ENCODE measurements around the gene ZMYND10. TPM values are rescaled to one million over a fixed set of nuclear protein-coding genes. Genes with fewer than 3 reads are reported as not detected.
A peak's percentile ranks its signal among the peaks of the same experiment; 100 is the strongest.

The ZMYND10 gene
- total RNA-seq, 1 experiment from 2014 or later, result 1.3 TPM

- H2AFZ ChIP-seq (ENCODE audit: low read length), result no peak overlapping the region
- H3K9ac ChIP-seq (ENCODE audit: low read length), result no peak overlapping the region
- H3K27me3 ChIP-seq (ENCODE audit: low read length), result no peaks in the 10 kb centered on the region
- H3K4me3 ChIP-seq (ENCODE audit: low read length), result no peak overlapping the region
- peaks cover 57% of the 10 kb centered on the region for H3K4me1 ChIP-seq (ENCODE audit: low read length)
- H4K20me1 ChIP-seq (ENCODE audit: insufficient read depth, low read depth, low read length), result peaks cover 22% of the 10 kb centered on the region; the same call in 1 of the 2 replicates
- H3K79me2 ChIP-seq (ENCODE audit: low read length), result peaks cover 48% of the 10 kb centered on the region
- no peak for DNase-seq
- no peaks in the 10 kb centered on the region for H3K9me3 ChIP-seq (ENCODE audit: low read length)
- peaks cover 43% of the 10 kb centered on the region for H3K36me3 ChIP-seq (ENCODE audit: insufficient read depth, low read length)
- H3K27ac ChIP-seq (ENCODE audit: low read length), result no peak overlapping the region
- H3K4me2 ChIP-seq (ENCODE audit: low read depth, low read length, poor library complexity, severe bottlenecking), result no peak overlapping the region
- H3K9me2 ChIP-seq (replicated peaks; ENCODE audit: insufficient read depth, low read length), result no peaks in the 10 kb centered on the region
These were observed 14.1 kb downstream of the ZMYND10 start for GRCh38 chr3:50331364-50331907.

- no peak for DNase-seq
- no peak overlapping the region for H3K27ac ChIP-seq (ENCODE audit: low read length)
- peaks cover 18% of the 10 kb centered on the region; the same call in 1 of the 2 replicates for H4K20me1 ChIP-seq (ENCODE audit: insufficient read depth, low read depth, low read length)
- H3K27me3 ChIP-seq (ENCODE audit: low read length), result no peaks in the 10 kb centered on the region
- no peaks in the 10 kb centered on the region for H3K9me3 ChIP-seq (ENCODE audit: low read length)
- peaks cover 41% of the 10 kb centered on the region for H3K79me2 ChIP-seq (ENCODE audit: low read length)
- no peak overlapping the region for H3K9ac ChIP-seq (ENCODE audit: low read length)
- H2AFZ ChIP-seq (ENCODE audit: low read length), result no peak overlapping the region
- peaks cover 38% of the 10 kb centered on the region; the same call in 1 of the 2 replicates for H3K36me3 ChIP-seq (ENCODE audit: insufficient read depth, low read length)
- H3K4me2 ChIP-seq (ENCODE audit: low read depth, low read length, poor library complexity, severe bottlenecking), result no peak overlapping the region
- peaks cover 50% of the 10 kb centered on the region for H3K4me1 ChIP-seq (ENCODE audit: low read length)
- no peaks in the 10 kb centered on the region for H3K9me2 ChIP-seq (replicated peaks; ENCODE audit: insufficient read depth, low read length)
- H3K4me3 ChIP-seq (ENCODE audit: low read length), result no peak overlapping the region
These were observed 15.2 kb downstream of the ZMYND10 start for GRCh38 chr3:50330330-50330729.

GRCh38 chr3:50327943-50328691, 17.4 kb downstream of the ZMYND10 start, which contains the start of gene TUSC2:
Gene TUSC2, minus strand, starts transcription at chr3:50328223. Its CDS starts 124 bp downstream, at chr3:50328099.
- Histone ChIP-seq H4K20me1 (ENCODE audit: insufficient read depth, low read depth, low read length) (peaks cover 6% of the 10 kb centered on the region; the same call in 1 of the 2 replicates), H3K9me3 (ENCODE audit: low read length) (no peaks in the 10 kb centered on the region), H2AFZ (ENCODE audit: low read length) (no peak within 1 kb of the TSS), H3K4me1 (ENCODE audit: low read length) (peaks cover 39% of the 10 kb centered on the region), H3K79me2 (ENCODE audit: low read length) (peaks cover 22% of the 10 kb centered on the region), H3K36me3 (ENCODE audit: insufficient read depth, low read length) (peaks cover 27% of the 10 kb centered on the region; the same call in 1 of the 2 replicates), H3K4me2 (ENCODE audit: low read depth, low read length, poor library complexity, severe bottlenecking) (peak within 1 kb of the TSS; percentile 82), H3K4me3 (ENCODE audit: low read length) (peak within 1 kb of the TSS; percentile 94), H3K27ac (ENCODE audit: low read length) (peak within 1 kb of the TSS; percentile 48), H3K9ac (ENCODE audit: low read length) (peak within 1 kb of the TSS; percentile 90), H3K9me2 (replicated peaks; ENCODE audit: insufficient read depth, low read length) (no peaks in the 10 kb centered on the region), H3K27me3 (ENCODE audit: low read length) (no peaks in the 10 kb centered on the region)
- peak; percentile 99 for DNase-seq

- peaks cover 22% of the 10 kb centered on the region for H3K79me2 ChIP-seq (ENCODE audit: low read length)
- H3K36me3 ChIP-seq (ENCODE audit: insufficient read depth, low read length), result peaks cover 25% of the 10 kb centered on the region; the same call in 1 of the 2 replicates
- no peaks in the 10 kb centered on the region for H3K9me2 ChIP-seq (replicated peaks; ENCODE audit: insufficient read depth, low read length)
- H3K4me3 ChIP-seq (ENCODE audit: low read length), result peak overlapping the region; percentile 94
- H3K9ac ChIP-seq (ENCODE audit: low read length), result peak overlapping the region; percentile 90
- peaks cover 6% of the 10 kb centered on the region; the same call in 1 of the 2 replicates for H4K20me1 ChIP-seq (ENCODE audit: insufficient read depth, low read depth, low read length)
- peak overlapping the region; percentile 82 for H3K4me2 ChIP-seq (ENCODE audit: low read depth, low read length, poor library complexity, severe bottlenecking)
- H3K27ac ChIP-seq (ENCODE audit: low read length), result no peak overlapping the region
- H3K4me1 ChIP-seq (ENCODE audit: low read length), result peaks cover 40% of the 10 kb centered on the region
- no peak overlapping the region for H2AFZ ChIP-seq (ENCODE audit: low read length)
- no peaks in the 10 kb centered on the region for H3K9me3 ChIP-seq (ENCODE audit: low read length)
- DNase-seq, result no peak
- no peaks in the 10 kb centered on the region for H3K27me3 ChIP-seq (ENCODE audit: low read length)
These were observed 18.4 kb downstream of the ZMYND10 start for GRCh38 chr3:50327129-50327528.

GRCh38 chr3:50326182-50326541, 19.4 kb downstream of the ZMYND10 start:
- Histone ChIP-seq H3K27ac (ENCODE audit: low read length) (no peak overlapping the region), H3K9me2 (replicated peaks; ENCODE audit: insufficient read depth, low read length) (no peaks in the 10 kb centered on the region), H3K4me2 (ENCODE audit: low read depth, low read length, poor library complexity, severe bottlenecking) (no peak overlapping the region), H3K4me1 (ENCODE audit: low read length) (peaks cover 44% of the 10 kb centered on the region), H2AFZ (ENCODE audit: low read length) (no peak overlapping the region), H3K9ac (ENCODE audit: low read length) (0 out of 2 replicates have a peak overlapping the region, but pooled peaks have one; percentile 90), H3K9me3 (ENCODE audit: low read length) (no peaks in the 10 kb centered on the region), H3K27me3 (ENCODE audit: low read length) (no peaks in the 10 kb centered on the region), H3K4me3 (ENCODE audit: low read length) (no peak overlapping the region), H3K36me3 (ENCODE audit: insufficient read depth, low read length) (peaks cover 15% of the 10 kb centered on the region; the same call in 1 of the 2 replicates), H4K20me1 (ENCODE audit: insufficient read depth, low read depth, low read length) (peaks cover 6% of the 10 kb centered on the region; the same call in 1 of the 2 replicates), H3K79me2 (ENCODE audit: low read length) (peaks cover 19% of the 10 kb centered on the region)
- no peak for DNase-seq

GRCh38 chr3:50325497-50326181, 19.9 kb downstream of the ZMYND10 start:
- Histone ChIP-seq H3K36me3 (ENCODE audit: insufficient read depth, low read length) (peaks cover 10% of the 10 kb centered on the region; the same call in 1 of the 2 replicates), H3K27me3 (ENCODE audit: low read length) (no peaks in the 10 kb centered on the region), H3K27ac (ENCODE audit: low read length) (no peak overlapping the region), H3K4me3 (ENCODE audit: low read length) (no peak overlapping the region), H3K9me2 (replicated peaks; ENCODE audit: insufficient read depth, low read length) (no peaks in the 10 kb centered on the region), H3K9ac (ENCODE audit: low read length) (0 out of 2 replicates have a peak overlapping the region, but pooled peaks have one; percentile 90), H2AFZ (ENCODE audit: low read length) (no peak overlapping the region), H3K4me2 (ENCODE audit: low read depth, low read length, poor library complexity, severe bottlenecking) (no peak overlapping the region), H3K4me1 (ENCODE audit: low read length) (peaks cover 42% of the 10 kb centered on the region), H3K79me2 (ENCODE audit: low read length) (peaks cover 22% of the 10 kb centered on the region), H4K20me1 (ENCODE audit: insufficient read depth, low read depth, low read length) (peaks cover 6% of the 10 kb centered on the region; the same call in 1 of the 2 replicates), H3K9me3 (ENCODE audit: low read length) (no peaks in the 10 kb centered on the region)
- no peak for DNase-seq

DNA sequence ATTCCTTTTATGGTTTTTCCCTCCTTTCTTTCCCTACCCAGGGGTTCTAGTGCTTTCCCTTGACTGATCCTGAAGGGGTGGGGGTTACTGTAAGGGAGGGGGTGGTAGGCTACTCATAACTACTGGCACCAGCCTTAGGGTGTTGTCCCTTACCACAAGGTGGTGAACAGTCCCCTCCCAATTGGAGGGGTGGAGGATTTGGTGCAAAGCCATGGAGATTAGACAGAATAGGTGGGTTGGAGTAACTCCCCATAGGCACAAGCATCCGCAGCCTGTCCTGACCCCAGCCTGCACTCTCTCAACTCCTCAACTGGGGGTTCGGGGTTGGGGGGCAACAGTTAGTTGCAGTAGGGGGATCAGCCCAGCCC, 20.4 kb downstream of the ZMYND10 start:
- DNase-seq, result no peak
- Histone ChIP-seq H3K4me2 (ENCODE audit: low read depth, low read length, poor library complexity, severe bottlenecking) (no peak overlapping the region), H3K9me3 (ENCODE audit: low read length) (no peaks in the 10 kb centered on the region), H3K9ac (ENCODE audit: low read length) (no peak overlapping the region), H2AFZ (ENCODE audit: low read length) (no peak overlapping the region), H3K27ac (ENCODE audit: low read length) (no peak overlapping the region), H3K36me3 (ENCODE audit: insufficient read depth, low read length) (peaks cover 9% of the 10 kb centered on the region; the same call in 1 of the 2 replicates), H3K79me2 (ENCODE audit: low read length) (peaks cover 27% of the 10 kb centered on the region), H3K4me3 (ENCODE audit: low read length) (no peak overlapping the region), H3K9me2 (replicated peaks; ENCODE audit: insufficient read depth, low read length) (no peaks in the 10 kb centered on the region), H3K4me1 (ENCODE audit: low read length) (peaks cover 44% of the 10 kb centered on the region), H3K27me3 (ENCODE audit: low read length) (no peaks in the 10 kb centered on the region), H4K20me1 (ENCODE audit: insufficient read depth, low read depth, low read length) (peaks cover 6% of the 10 kb centered on the region; the same call in 1 of the 2 replicates)

Measured in Karpas-422 (cell line).